GM06990 (cell line): Measurements from ENCODE around the gene PHF23.

Experiments used
- DNase-seq: peaks from one replicate; pipeline ENCODE4 v3.0.0-alpha.2; 2011; ENCODE audit not compliant: insufficient read length; ENCODE audit errors: extremely low read depth
- H3K27me3 ChIP-seq: replicated peaks from 2 replicates; pipeline ENCODE4 v1.6.0; 2011; ENCODE audit warnings: low read length; ENCODE audit not compliant: control insufficient read depth, insufficient read depth
- H3K36me3 ChIP-seq: 2 replicates; pipeline ENCODE4 v1.5.1; 2011; ENCODE audit warnings: low read length; ENCODE audit not compliant: control insufficient read depth, insufficient read depth
- H3K4me3 ChIP-seq: replicated peaks from 2 replicates; pipeline ENCODE4 v1.5.1; 2011; ENCODE audit warnings: low read depth, mild to moderate bottlenecking, control low read depth, low read length
- TF ChIP-seq, protein P1 (sequence below): IDR thresholded peaks from 2 replicates; pipeline ENCODE4 v1.5.1; 2011; ENCODE audit warnings: low read length, control low read depth, mild to moderate bottlenecking, inconsistent platforms; ENCODE audit not compliant: insufficient read depth, poor library complexity, severe bottlenecking

Gene PHF23

DNA sequence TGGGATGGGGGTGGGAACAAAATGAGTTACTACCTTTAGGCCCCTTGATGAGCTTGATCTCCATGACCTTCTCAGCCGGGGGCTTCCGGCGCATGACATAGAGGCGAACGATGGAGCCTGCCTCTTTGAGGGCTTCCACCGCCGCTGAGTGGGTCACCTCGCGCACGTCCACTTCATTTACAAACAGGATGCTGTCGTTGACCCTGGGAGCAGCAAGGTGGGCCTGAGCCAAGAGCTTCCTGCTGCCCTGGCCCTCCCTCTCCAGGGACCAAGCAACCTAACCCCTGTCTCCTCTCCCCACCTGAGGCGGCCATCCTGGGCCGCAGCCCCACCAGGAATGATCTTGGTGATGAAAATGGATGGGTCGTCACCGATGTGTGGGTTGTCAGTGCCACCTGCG, 35.9 kb downstream of the PHF23 start:
- TF ChIP-seq, protein P1, sequence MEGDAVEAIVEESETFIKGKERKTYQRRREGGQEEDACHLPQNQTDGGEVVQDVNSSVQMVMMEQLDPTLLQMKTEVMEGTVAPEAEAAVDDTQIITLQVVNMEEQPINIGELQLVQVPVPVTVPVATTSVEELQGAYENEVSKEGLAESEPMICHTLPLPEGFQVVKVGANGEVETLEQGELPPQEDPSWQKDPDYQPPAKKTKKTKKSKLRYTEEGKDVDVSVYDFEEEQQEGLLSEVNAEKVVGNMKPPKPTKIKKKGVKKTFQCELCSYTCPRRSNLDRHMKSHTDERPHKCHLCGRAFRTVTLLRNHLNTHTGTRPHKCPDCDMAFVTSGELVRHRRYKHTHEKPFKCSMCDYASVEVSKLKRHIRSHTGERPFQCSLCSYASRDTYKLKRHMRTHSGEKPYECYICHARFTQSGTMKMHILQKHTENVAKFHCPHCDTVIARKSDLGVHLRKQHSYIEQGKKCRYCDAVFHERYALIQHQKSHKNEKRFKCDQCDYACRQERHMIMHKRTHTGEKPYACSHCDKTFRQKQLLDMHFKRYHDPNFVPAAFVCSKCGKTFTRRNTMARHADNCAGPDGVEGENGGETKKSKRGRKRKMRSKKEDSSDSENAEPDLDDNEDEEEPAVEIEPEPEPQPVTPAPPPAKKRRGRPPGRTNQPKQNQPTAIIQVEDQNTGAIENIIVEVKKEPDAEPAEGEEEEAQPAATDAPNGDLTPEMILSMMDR = no peak
- Histone ChIP-seq H3K4me3 (no peak overlapping the region), H3K36me3 (no peaks in the 10 kb centered on the region), H3K27me3 (no peaks in the 10 kb centered on the region)
- no peak for DNase-seq

DNA sequence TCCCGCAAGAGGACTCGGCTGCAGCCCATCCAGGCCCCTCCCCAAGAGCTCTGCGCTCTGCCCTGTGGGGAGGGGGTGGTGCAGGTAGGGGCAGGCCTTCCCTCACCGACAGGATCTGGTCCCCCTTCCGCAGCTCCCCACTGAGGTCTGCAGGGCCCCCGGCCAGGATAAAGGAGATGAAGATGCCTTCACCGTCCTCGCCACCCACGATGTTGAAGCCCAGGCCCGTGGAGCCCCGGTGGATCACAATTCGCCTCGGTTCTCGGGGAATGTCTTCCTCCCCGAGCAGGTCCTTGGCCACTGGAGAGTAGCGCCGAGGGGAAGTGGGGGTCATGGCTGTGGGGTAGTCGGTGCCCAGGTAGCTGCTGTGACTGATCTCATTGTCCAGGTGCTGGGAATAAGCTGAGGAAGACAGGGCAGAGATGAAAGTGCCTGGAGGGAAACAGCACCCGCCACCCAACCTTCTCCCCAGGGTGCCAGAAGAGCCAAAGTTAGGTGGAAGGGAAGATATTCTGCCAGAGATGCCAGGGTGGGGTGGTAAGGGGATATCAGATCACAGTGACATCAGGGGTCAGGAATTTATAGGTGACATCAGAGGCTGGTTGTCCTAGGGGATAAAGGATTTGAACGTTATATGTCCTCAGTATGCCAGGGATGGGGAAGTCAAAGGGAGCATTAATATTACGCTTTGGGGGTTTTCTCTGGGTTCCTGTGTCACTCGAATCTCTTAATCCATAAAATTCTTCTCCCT, 42.4 kb downstream of the PHF23 start:
- Histone ChIP-seq H3K36me3 (no peaks in the 10 kb centered on the region), H3K4me3 (no peak overlapping the region), H3K27me3 (no peaks in the 10 kb centered on the region)
- DNase-seq = no peak
- TF ChIP-seq, protein P1 = no peak

DNA sequence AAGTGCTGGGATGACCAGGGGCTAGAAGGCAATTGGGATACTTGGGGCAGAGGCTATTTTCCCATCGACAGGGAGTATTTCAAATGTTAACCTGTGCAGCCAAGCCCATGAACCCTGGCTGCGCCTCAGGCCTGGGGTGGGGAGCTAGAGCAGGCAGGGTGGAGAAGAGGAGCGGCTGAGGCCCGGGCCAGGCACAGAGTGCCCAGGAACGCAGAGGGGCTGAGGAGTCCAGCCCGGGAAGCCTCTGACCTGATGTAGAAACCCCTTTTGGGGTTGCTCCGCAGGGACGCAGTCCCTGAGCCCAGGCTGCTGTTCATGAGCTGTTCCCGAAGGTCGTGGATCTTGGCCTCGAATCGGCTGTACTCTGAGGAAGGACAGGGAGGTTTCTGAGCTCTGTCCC, 43.3 kb downstream of the PHF23 start:
- Histone ChIP-seq H3K27me3 (no peaks in the 10 kb centered on the region), H3K4me3 (no peak overlapping the region), H3K36me3 (no peaks in the 10 kb centered on the region)
- DNase-seq = no peak
- TF ChIP-seq, protein P1 = no peak

DNA sequence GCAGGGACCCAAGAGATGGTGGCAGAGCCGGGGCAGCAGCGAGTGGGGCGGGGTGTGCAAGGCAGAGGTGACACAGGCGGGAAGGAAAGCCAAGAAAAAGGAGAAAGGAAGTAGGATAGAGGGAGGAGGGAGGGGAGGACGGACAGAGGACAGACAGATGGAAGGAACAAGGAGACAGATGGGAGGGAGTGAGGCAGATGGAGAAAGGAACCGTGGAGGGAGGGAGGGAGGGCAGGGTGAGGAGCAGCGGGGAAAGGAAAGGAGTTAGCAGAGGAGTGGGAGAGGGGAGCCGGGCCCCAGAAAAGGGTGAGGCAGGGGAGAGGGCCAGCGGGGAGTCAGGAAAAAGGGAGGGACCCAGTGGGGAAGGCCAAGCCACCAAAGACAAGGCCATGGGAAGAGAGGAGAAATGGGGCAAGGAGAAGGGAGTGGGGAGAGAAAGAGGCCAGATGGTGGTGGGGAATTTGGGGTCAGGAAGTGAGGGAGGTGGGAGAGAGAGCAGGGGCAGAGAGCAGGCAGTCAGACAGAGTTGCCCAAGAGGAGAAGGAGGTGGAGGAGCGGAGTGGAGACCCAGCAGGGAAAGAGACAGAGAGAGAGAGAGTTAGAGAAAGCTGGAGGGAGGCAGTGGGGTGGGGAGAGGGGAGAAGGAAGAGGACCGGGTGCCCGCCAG, 46.9 kb downstream of the PHF23 start:
- no peak for DNase-seq
- Histone ChIP-seq H3K27me3 (no peaks in the 10 kb centered on the region), H3K36me3 (no peaks in the 10 kb centered on the region)

DNA sequence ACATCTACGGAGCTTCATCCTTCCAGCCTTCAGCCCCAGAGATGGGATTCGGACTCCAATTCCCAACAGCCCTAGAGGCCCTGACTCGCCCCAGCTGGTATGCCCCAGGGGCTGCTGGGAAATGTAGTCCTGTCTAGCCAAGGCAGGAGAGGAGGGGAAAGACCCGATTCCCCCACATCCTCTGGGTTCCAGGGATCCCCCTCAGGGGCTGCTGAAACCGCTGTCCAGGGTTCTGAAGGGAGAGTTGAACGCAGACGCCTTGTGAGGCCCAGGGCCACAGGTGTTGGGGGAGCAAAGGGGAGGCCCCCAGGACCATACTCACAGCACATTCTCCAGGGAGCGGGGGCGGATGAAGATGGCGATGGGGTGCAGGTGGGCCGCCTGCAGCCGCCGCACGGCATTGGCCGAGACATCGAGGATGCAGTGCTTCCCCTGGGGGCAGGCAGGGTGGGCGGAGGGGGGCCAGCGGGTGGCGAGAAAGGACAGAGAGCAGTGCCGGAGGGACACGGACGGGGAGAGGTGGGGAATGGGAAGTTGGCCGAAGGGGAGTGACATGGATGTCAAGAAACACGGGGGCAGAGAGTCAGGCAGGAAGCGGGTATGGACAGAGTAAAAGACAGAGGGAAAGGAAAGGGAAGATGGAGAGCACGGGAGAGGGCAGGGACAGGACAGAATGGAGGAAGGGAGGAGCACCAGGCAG, 47.5 kb downstream of the PHF23 start:
- DNase-seq = no peak
- no peak overlapping the region for H3K4me3 ChIP-seq
- no peaks in the 10 kb centered on the region for H3K27me3 ChIP-seq
- H3K36me3 ChIP-seq = no peaks in the 10 kb centered on the region
- TF ChIP-seq, protein P1 = no peak

More for the DNA sequence above, 46.9 kb downstream of the PHF23 start:
- TF ChIP-seq, protein P1 = no peak
- H3K4me3 ChIP-seq = no peak overlapping the region
